PC-9 (cell line): ENCODE data around the gene SLCO4A1.

Experiments
- EZH2 ChIP-seq: fragments of 200-600 bp; sonication (generic); IDR thresholded peaks from 2 replicates; pipeline ENCODE4 v1.8.0; 2017; ENCODE audit warnings: antibody characterized with exemption, low read depth
- TF ChIP-seq, protein P1 (sequence below): fragments of 200-600 bp; sonication (generic); conservative IDR thresholded peaks from 2 replicates; pipeline ENCODE4 v1.6.1; 2017; ENCODE audit warnings: mixed run types, antibody characterized with exemption, mild to moderate bottlenecking, moderate library complexity

DNA sequence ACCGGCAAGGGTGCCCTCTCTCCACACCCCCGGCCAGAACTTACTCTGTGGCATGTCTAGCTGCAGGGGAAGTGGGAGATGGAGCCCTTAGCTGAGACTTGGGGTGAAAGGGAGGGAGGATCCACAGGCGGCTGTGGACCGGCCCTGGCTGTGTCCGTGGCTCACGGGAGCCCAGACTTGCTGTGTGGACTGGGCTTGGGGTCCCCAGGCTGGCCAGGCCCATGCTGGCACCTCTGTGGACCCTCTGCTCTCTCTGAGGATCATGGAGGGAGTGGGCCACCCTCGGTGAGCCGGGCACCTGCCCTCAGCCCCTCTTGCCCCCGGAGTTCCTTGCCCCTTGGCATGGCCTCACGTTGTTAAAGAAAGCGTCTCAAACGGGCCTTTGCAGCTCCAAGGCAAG is 57.4 kb downstream of the SLCO4A1 start:
- no peak for TF ChIP-seq EZH2
- TF ChIP-seq, protein P1, sequence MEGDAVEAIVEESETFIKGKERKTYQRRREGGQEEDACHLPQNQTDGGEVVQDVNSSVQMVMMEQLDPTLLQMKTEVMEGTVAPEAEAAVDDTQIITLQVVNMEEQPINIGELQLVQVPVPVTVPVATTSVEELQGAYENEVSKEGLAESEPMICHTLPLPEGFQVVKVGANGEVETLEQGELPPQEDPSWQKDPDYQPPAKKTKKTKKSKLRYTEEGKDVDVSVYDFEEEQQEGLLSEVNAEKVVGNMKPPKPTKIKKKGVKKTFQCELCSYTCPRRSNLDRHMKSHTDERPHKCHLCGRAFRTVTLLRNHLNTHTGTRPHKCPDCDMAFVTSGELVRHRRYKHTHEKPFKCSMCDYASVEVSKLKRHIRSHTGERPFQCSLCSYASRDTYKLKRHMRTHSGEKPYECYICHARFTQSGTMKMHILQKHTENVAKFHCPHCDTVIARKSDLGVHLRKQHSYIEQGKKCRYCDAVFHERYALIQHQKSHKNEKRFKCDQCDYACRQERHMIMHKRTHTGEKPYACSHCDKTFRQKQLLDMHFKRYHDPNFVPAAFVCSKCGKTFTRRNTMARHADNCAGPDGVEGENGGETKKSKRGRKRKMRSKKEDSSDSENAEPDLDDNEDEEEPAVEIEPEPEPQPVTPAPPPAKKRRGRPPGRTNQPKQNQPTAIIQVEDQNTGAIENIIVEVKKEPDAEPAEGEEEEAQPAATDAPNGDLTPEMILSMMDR, result no peak
